A549 (cell line): ENCODE data around the gene IGF2BP1. TPM values are rescaled to one million over a fixed set of nuclear protein-coding genes. Genes with fewer than 3 reads are reported as not detected.

ENCODE experiments used
- ATAC-seq, 2 experiments: fragments of 200-7000 bp in 1 of 2; fragments of >200 bp in 1 of 2; cut with Nextera tagmentation in 1 of 2; cut with Tn5 transposase in 1 of 2; 3 replicates each; pipeline versions ENCODE4 v1.8.0 to v1.9.1; 2018 to 2020; ENCODE audit warnings: mild to moderate bottlenecking in 1 of 2, moderate library complexity in 1 of 2
- CTCF ChIA-PET: fragments of 300-600 bp; sonication (Branson Sonifier 250); formaldehyde crosslinking; extraction: SDS; loops from one replicate; lab custom pipeline; 2021; ENCODE audit warnings: antibody characterized with exemption, inconsistent platforms; lab: Yijun Ruan, JAX
- POLR2A ChIA-PET: fragments of 350-600 bp; formaldehyde crosslinking; extraction: SDS; loops from one replicate; lab custom pipeline; 2021; ENCODE audit warnings: antibody characterized with exemption, inconsistent platforms; lab: Yijun Ruan, JAX
- DNase-seq, 2 experiments: peaks; one replicate each; pipeline versions ENCODE4 v3.0.0 to v3.0.0-alpha.2; 2011 to 2016; ENCODE audit warnings: low read depth in 1 of 2, low spot score in 1 of 2
- FAIRE-seq: peaks from 2 replicates; lab custom pipeline; 2011; peaks lifted over from hg19 to GRCh38; lab: Jason Lieb, UNC
- H3K27ac ChIP-seq, 2 experiments: fragments of >200 bp; sonication (Bioruptor Twin); formaldehyde crosslinking; 3 replicates each; pipeline ENCODE4 v1.5.1; 2016 to 2017
- H3K4me1 ChIP-seq: fragments of >200 bp; sonication (Bioruptor Twin); formaldehyde crosslinking; 3 replicates; pipeline ENCODE4 v1.6.1; 2016
- H3K4me2 ChIP-seq: fragments of >200 bp; sonication (Bioruptor Twin); formaldehyde crosslinking; 3 replicates; pipeline ENCODE4 v1.6.1; 2016
- H3K4me3 ChIP-seq: fragments of >200 bp; sonication (Bioruptor Twin); formaldehyde crosslinking; 3 replicates; pipeline ENCODE4 v1.5.1; 2016
- H3K9me3 ChIP-seq: fragments of >200 bp; sonication (Bioruptor Twin); formaldehyde crosslinking; 3 replicates; pipeline ENCODE4 v1.6.1; 2016
- BHLHE40 ChIP-seq: IDR thresholded peaks from 2 replicates; pipeline ENCODE4 v1.6.1; 2012; ENCODE audit warnings: low read depth, low read length, inconsistent platforms
- CBX8 ChIP-seq: fragments of 200-600 bp; sonication (generic); IDR thresholded peaks from 2 replicates; pipeline ENCODE4 v1.6.1; 2016
- CEBPB ChIP-seq, 2 experiments: fragments of >200 bp in 1 of 2; sonication (Bioruptor Twin) in 1 of 2; formaldehyde crosslinking in 1 of 2; IDR thresholded peaks; 2 replicates each; pipeline ENCODE4 v1.6.1; 2012 to 2016
- CHD2 ChIP-seq: fragments of 150-350 bp; IDR thresholded peaks from 2 replicates; pipeline ENCODE4 v1.6.1; 2014; ENCODE audit warnings: low read length; ENCODE audit not compliant: partially characterized antibody
- EHMT2 ChIP-seq: fragments of 200-600 bp; sonication (generic); IDR thresholded peaks from 2 replicates; pipeline ENCODE4 v1.6.1; 2016; ENCODE audit warnings: antibody characterized with exemption, low read depth, mild to moderate bottlenecking, moderate library complexity
- EP300 ChIP-seq, 2 experiments: fragments of >200 bp; sonication (Bioruptor Twin); formaldehyde crosslinking; IDR thresholded peaks; 2 replicates in 1 of 2; 3 replicates in 1 of 2; pipeline ENCODE4 v1.6.1; 2016 to 2017
- ESRRA ChIP-seq: fragments of 150-350 bp; IDR thresholded peaks from 2 replicates; pipeline ENCODE4 v1.6.1; 2014; ENCODE audit warnings: mild to moderate bottlenecking, low read length, borderline replicate concordance
- FOSB ChIP-seq: fragments of 250-450 bp; sonication (Bioruptor Pico); IDR thresholded peaks from 2 replicates; pipeline ENCODE4 v1.5.0; 2020; ENCODE audit warnings: mild to moderate bottlenecking, moderate library complexity
- FOXS1 ChIP-seq: fragments of 250-450 bp; sonication (Bioruptor Pico); IDR thresholded peaks from 2 replicates; pipeline ENCODE4 v1.5.0; 2020; ENCODE audit warnings: mild to moderate bottlenecking, moderate library complexity
- GATA3 ChIP-seq: IDR thresholded peaks from 2 replicates; pipeline ENCODE4 v1.6.1; 2012; ENCODE audit warnings: borderline replicate concordance
- HDAC2 ChIP-seq: fragments of 200-600 bp; sonication (generic); IDR thresholded peaks from 2 replicates; pipeline ENCODE4 v1.6.1; 2016
- HEYL ChIP-seq: fragments of 250-450 bp; sonication (Bioruptor Pico); IDR thresholded peaks from 2 replicates; pipeline ENCODE4 v1.8.0; 2021; ENCODE audit warnings: mild to moderate bottlenecking, moderate library complexity
- JUN ChIP-seq, 2 experiments: fragments of >200 bp; sonication (Bioruptor Twin); formaldehyde crosslinking; IDR thresholded peaks; 2 replicates in 1 of 2; 3 replicates in 1 of 2; pipeline ENCODE4 v1.6.1; 2016 to 2017
- JUNB ChIP-seq: fragments of >200 bp; sonication (Bioruptor Twin); formaldehyde crosslinking; IDR thresholded peaks from 2 replicates; pipeline ENCODE4 v1.6.1; 2016
- KDM1A ChIP-seq: fragments of 200-600 bp; sonication (generic); IDR thresholded peaks from 2 replicates; pipeline ENCODE4 v1.6.1; 2016; ENCODE audit warnings: low read depth, mild to moderate bottlenecking
- MAZ ChIP-seq: fragments of 150-350 bp; IDR thresholded peaks from 2 replicates; pipeline ENCODE4 v1.6.1; 2014; ENCODE audit warnings: antibody characterized with exemption, low read depth, low read length, borderline replicate concordance
- NFE2L2 ChIP-seq: fragments of 150-350 bp; conservative IDR thresholded peaks from 2 replicates; pipeline ENCODE4 v1.6.1; 2014; ENCODE audit warnings: low read length
- NPAS2 ChIP-seq: fragments of 250-450 bp; sonication (Bioruptor Pico); IDR thresholded peaks from 2 replicates; pipeline ENCODE4 v1.8.0; 2022; ENCODE audit warnings: mild to moderate bottlenecking, moderate library complexity, borderline replicate concordance
- PHF8 ChIP-seq: fragments of 200-600 bp; sonication (generic); IDR thresholded peaks from 2 replicates; pipeline ENCODE4 v1.6.1; 2016; ENCODE audit warnings: low read depth, mild to moderate bottlenecking, antibody characterized with exemption, moderate library complexity, borderline replicate concordance
- POLR2A ChIP-seq: IDR thresholded peaks from 2 replicates; pipeline ENCODE4 v1.6.1; 2012; ENCODE audit warnings: mild to moderate bottlenecking, low read length
- RAD21 ChIP-seq, 2 experiments: fragments of >200 bp in 1 of 2; sonication (Bioruptor Twin) in 1 of 2; formaldehyde crosslinking in 1 of 2; IDR thresholded peaks in 1 of 2; conservative IDR thresholded peaks in 1 of 2; 2 replicates in 1 of 2; 3 replicates in 1 of 2; pipeline ENCODE4 v1.6.1; 2012 to 2018; ENCODE audit warnings: inconsistent platforms in 1 of 2
- RARB ChIP-seq: fragments of 250-450 bp; sonication (Bioruptor Pico); IDR thresholded peaks from 2 replicates; pipeline ENCODE4 v1.8.0; 2021; ENCODE audit warnings: mild to moderate bottlenecking, moderate library complexity
- SMC3 ChIP-seq: fragments of >200 bp; sonication (Bioruptor Twin); formaldehyde crosslinking; IDR thresholded peaks from 3 replicates; pipeline ENCODE4 v1.6.1; 2018; ENCODE audit warnings: inconsistent platforms
- TP53 ChIP-seq: fragments of 250-450 bp; sonication (Bioruptor Pico); IDR thresholded peaks from 2 replicates; pipeline ENCODE4 v1.5.0; 2021; ENCODE audit warnings: mild to moderate bottlenecking, moderate library complexity
- ZC3H11A ChIP-seq: fragments of 450-650 bp; IDR thresholded peaks from 2 replicates; pipeline ENCODE4 v1.6.1; 2014; ENCODE audit warnings: antibody characterized with exemption, mild to moderate bottlenecking
- ZNF302 ChIP-seq: fragments of 250-450 bp; sonication (Bioruptor Pico); IDR thresholded peaks from 2 replicates; pipeline ENCODE4 v1.9.0; 2021; ENCODE audit warnings: inconsistent platforms, mild to moderate bottlenecking, moderate library complexity
- WGBS: methylation state at CpG from one replicate; pipeline ENCODE4 v1.1.6; 2017; ENCODE audit errors: missing lambda C conversion rate; 5-methylcytosine and 5-hydroxymethylcytosine counted together
- polyA plus RNA-seq, 4 experiments: library from polyadenylated mRNA; depleted of rRNA in 3 of 4; stranded (reverse); fragments of >200 nt; fragmentation: RNase III in 1 of 4; extraction: RNeasy Plus Mini Kit Qiagen cat#74134 plus additional on column Dnase treatment in 1 of 4; gene quantifications; 2 replicates in 3 of 4; 3 replicates in 1 of 4; pipeline ENCODE4 v1.2.3, GENCODE V29; 2011 to 2017
- TF ChIP-seq, protein P1 (sequence below): fragments of 150-350 bp; IDR thresholded peaks from 2 replicates; pipeline ENCODE4 v1.6.1; 2014; ENCODE audit warnings: low read depth, mild to moderate bottlenecking, low read length
- TF ChIP-seq, protein P2 (sequence below): fragments of >200 bp; sonication (Bioruptor Twin); formaldehyde crosslinking; IDR thresholded peaks from 3 replicates; pipeline ENCODE4 v1.6.1; 2016
- TF ChIP-seq, protein P3 (sequence below): fragments of 250-450 bp; sonication (Bioruptor Pico); IDR thresholded peaks from 2 replicates; pipeline ENCODE4 v1.5.0; 2021; ENCODE audit warnings: mild to moderate bottlenecking, moderate library complexity, borderline replicate concordance
- TF ChIP-seq, protein P4 (sequence below): IDR thresholded peaks from 2 replicates; pipeline ENCODE4 v1.6.1; 2012
- TF ChIP-seq, protein P5 (sequence below): fragments of >200 bp; sonication (Bioruptor Twin); formaldehyde crosslinking; IDR thresholded peaks from 3 replicates; pipeline ENCODE4 v1.5.1; 2016
- TF ChIP-seq, protein P6 (sequence below): IDR thresholded peaks from 2 replicates; pipeline ENCODE4 v1.6.1; 2012

IGF2BP1 gene
- polyA plus RNA-seq, 2 of the 4 experiments (the other 2 are of a cell fraction), result 26.2 to 40.3 TPM

DNA sequence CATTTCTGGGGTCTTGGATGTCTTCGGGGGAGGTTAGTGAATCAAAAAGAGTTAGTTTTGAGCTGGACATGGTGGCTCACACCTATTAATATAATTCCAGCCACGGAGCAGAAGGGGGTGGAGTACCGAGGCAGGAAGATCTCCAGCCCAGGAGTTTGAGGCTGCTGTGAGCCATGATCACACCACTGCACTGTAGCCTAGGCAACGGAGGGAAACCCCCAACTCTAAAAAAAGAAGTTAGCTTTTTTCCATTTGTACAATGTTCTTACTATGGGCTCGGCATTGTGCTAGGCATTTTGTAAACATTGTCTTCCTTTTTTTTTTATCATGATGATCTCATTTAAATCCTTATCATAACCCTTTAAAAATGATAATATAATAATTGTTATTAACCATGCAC lies 44.3 kb upstream of the IGF2BP1 start:
- Histone ChIP-seq H3K4me3 (no peak overlapping the region), H3K27ac (peak overlapping the region; percentile 18 to 82; a peak in 4 of 6 replicates)
- peak in 1 of 2 experiments; percentile 30; a peak in 1 of 6 replicates for ATAC-seq
- TF ChIP-seq HEYL (no peak), TP53 (no peak), CHD2 (no peak), ZC3H11A (no peak)
- TF ChIP-seq, all 56 proteins: peak for 0
- POLR2A ChIA-PET, result interaction anchor here (0.6 to 2.6 kb wide), 4 partner anchors 8 to 43 kb away, joined by 3 to 11 read pairs (median 4); partner anchors contain the start of gene SNF8
- CTCF ChIA-PET, result interaction anchor here (0.8 to 18.6 kb wide), 15 partner anchors 8 to 275 kb away, joined by 3 to 383 read pairs (median 4); partner anchors contain the start of genes GIP, IGF2BP1 and SNF8
- no peak for DNase-seq
- Histone ChIP-seq H3K9me3 (no peaks in the 10 kb centered on the region), H3K4me1 (peaks cover 41% of the 10 kb centered on the region), H3K4me2 (peak overlapping the region; percentile 41)
- no peak for FAIRE-seq
- WGBS, result 22% methylated on average over 5 of the region's 5 CpGs

DNA sequence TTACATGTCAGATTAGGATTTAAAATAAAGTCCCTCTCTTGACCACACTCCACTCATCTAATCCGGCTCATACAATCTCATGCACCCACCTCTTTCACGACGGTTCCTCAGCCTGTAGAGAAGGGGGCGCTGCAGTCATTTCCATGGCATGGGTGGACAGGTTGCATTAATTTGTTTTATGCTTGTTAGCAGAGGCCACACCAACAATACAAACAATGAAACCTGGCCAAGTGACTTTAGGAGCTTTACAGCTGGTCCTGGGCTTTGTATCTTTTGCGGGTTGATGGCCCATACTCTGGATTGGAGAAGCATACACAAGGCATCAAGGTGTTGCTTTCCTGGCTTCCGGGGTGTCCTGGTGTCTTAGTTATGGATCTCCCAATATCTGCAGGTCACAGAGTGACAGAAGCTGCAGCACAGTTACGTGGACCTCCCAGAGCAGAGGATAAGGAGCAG lies 42.9 kb upstream of the IGF2BP1 start:
- WGBS, result 3% methylated on average over 7 of the region's 7 CpGs
- Histone ChIP-seq H3K4me3 (0 out of 3 replicates have a peak overlapping the region, but pooled peaks have one; percentile 12), H3K9me3 (no peaks in the 10 kb centered on the region), H3K4me1 (peaks cover 49% of the 10 kb centered on the region), H3K4me2 (peak overlapping the region; percentile 72), H3K27ac (peak overlapping the region; percentile 78 to 82)
- ATAC-seq (peak; percentile 94 to 98), FAIRE-seq (peak; percentile 76), DNase-seq (peak; percentile 66 to 91)
- ChIA-PET POLR2A (interaction anchor here (0.6 to 2.6 kb wide), 8 partner anchors 10 to 78 kb away, joined by 3 to 18 read pairs (median 4); partner anchors contain the start of gene SNF8), CTCF (interaction anchor here (0.6 to 18.6 kb wide), 51 partner anchors 9 to 345 kb away, joined by 3 to 383 read pairs (median 5); partner anchors contain the start of genes GIP, IGF2BP1, SNF8 and UBE2Z)
- no peak for TF ChIP-seq FOSB (CRISPR knock-in tag)
- TF ChIP-seq, protein P1, sequence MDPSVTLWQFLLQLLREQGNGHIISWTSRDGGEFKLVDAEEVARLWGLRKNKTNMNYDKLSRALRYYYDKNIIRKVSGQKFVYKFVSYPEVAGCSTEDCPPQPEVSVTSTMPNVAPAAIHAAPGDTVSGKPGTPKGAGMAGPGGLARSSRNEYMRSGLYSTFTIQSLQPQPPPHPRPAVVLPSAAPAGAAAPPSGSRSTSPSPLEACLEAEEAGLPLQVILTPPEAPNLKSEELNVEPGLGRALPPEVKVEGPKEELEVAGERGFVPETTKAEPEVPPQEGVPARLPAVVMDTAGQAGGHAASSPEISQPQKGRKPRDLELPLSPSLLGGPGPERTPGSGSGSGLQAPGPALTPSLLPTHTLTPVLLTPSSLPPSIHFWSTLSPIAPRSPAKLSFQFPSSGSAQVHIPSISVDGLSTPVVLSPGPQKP, result no peak
- peak in 1 of 2 experiments; percentile 46; a peak in 1 of 5 replicates for TF ChIP-seq JUN (IDR thresholded peaks at IDR 0.05)
- TF ChIP-seq, protein P2, sequence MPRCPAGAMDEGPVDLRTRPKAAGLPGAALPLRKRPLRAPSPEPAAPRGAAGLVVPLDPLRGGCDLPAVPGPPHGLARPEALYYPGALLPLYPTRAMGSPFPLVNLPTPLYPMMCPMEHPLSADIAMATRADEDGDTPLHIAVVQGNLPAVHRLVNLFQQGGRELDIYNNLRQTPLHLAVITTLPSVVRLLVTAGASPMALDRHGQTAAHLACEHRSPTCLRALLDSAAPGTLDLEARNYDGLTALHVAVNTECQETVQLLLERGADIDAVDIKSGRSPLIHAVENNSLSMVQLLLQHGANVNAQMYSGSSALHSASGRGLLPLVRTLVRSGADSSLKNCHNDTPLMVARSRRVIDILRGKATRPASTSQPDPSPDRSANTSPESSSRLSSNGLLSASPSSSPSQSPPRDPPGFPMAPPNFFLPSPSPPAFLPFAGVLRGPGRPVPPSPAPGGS, result no peak
- no peak for TF ChIP-seq CBX8
- peak; percentile 46; the same call in 1 of the 2 replicates for TF ChIP-seq MAZ
- peak; percentile 99 for TF ChIP-seq SMC3
- no peak for TF ChIP-seq POLR2A
- TF ChIP-seq RARB (CRISPR knock-in tag), result no peak
- TF ChIP-seq FOXS1, result no peak
- no peak for TF ChIP-seq NPAS2 (CRISPR knock-in tag)
- no peak for TF ChIP-seq EP300 (IDR thresholded peaks at IDR 0.05)
- TF ChIP-seq PHF8, result no peak
- no peak for TF ChIP-seq ESRRA
- TF ChIP-seq JUNB, result no peak
- no peak for TF ChIP-seq ZNF302
- TF ChIP-seq NFE2L2, result no peak
- TF ChIP-seq, protein P3, sequence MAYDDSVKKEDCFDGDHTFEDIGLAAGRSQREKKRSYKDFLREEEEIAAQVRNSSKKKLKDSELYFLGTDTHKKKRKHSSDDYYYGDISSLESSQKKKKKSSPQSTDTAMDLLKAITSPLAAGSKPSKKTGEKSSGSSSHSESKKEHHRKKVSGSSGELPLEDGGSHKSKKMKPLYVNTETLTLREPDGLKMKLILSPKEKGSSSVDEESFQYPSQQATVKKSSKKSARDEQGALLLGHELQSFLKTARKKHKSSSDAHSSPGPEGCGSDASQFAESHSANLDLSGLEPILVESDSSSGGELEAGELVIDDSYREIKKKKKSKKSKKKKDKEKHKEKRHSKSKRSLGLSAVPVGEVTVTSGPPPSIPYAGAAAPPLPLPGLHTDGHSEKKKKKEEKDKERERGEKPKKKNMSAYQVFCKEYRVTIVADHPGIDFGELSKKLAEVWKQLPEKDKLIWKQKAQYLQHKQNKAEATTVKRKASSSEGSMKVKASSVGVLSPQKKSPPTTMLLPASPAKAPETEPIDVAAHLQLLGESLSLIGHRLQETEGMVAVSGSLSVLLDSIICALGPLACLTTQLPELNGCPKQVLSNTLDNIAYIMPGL, result no peak
- TF ChIP-seq CHD2, result no peak
- TF ChIP-seq RAD21 (conservative IDR thresholded peaks at IDR 0.05 in 1 of 2, IDR thresholded peaks at IDR 0.05 in 1 of 2), result peak; percentile 99 to 100
- TF ChIP-seq HDAC2, result no peak
- TF ChIP-seq, protein P4, sequence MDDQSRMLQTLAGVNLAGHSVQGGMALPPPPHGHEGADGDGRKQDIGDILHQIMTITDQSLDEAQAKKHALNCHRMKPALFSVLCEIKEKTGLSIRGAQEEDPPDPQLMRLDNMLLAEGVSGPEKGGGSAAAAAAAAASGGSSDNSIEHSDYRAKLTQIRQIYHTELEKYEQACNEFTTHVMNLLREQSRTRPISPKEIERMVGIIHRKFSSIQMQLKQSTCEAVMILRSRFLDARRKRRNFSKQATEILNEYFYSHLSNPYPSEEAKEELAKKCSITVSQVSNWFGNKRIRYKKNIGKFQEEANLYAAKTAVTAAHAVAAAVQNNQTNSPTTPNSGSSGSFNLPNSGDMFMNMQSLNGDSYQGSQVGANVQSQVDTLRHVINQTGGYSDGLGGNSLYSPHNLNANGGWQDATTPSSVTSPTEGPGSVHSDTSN, result no peak
- TF ChIP-seq, protein P5, sequence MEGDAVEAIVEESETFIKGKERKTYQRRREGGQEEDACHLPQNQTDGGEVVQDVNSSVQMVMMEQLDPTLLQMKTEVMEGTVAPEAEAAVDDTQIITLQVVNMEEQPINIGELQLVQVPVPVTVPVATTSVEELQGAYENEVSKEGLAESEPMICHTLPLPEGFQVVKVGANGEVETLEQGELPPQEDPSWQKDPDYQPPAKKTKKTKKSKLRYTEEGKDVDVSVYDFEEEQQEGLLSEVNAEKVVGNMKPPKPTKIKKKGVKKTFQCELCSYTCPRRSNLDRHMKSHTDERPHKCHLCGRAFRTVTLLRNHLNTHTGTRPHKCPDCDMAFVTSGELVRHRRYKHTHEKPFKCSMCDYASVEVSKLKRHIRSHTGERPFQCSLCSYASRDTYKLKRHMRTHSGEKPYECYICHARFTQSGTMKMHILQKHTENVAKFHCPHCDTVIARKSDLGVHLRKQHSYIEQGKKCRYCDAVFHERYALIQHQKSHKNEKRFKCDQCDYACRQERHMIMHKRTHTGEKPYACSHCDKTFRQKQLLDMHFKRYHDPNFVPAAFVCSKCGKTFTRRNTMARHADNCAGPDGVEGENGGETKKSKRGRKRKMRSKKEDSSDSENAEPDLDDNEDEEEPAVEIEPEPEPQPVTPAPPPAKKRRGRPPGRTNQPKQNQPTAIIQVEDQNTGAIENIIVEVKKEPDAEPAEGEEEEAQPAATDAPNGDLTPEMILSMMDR, result peak; percentile 98
- TF ChIP-seq, protein P6, sequence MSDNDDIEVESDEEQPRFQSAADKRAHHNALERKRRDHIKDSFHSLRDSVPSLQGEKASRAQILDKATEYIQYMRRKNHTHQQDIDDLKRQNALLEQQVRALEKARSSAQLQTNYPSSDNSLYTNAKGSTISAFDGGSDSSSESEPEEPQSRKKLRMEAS, result peak; percentile 77
- no peak for TF ChIP-seq BHLHE40
- no peak; the same call in 1 of the 2 replicates for TF ChIP-seq GATA3
- no peak for TF ChIP-seq KDM1A
- TF ChIP-seq EHMT2, result no peak
- TF ChIP-seq CEBPB (IDR thresholded peaks at IDR 0.05), result peak in 1 of 2 experiments; percentile 53; a peak in 1 of 4 replicates
